ENCODE data around the gene ETNPPL. TPM values are rescaled to one million over a fixed set of nuclear protein-coding genes. Genes with fewer than 3 reads are reported as not detected.

The ETNPPL gene
- total and polyA plus RNA-seq, 7 experiments from 2014 or later, result not detected

- no peaks in the 10 kb centered on the region for H3K9me3 Mint-ChIP-seq
- H3K27ac Mint-ChIP-seq, result no peak overlapping the region
- ChIA-PET POLR2A (no interaction called here), CTCF (interaction anchor here (1.1 kb wide), 1 partner anchor 8 kb away, joined by 3 read pairs; no protein-coding TSS in a partner anchor)
- H3K4me3 Mint-ChIP-seq, result no peak overlapping the region
- Histone ChIP-seq H3K27ac (ENCODE audit: low read depth, low read length) (no peak overlapping the region), H3K27me3 (ENCODE audit: control insufficient read depth in 2 of 2, insufficient read depth in 2 of 2, low read length in 2 of 2) (no peaks in the 10 kb centered on the region), H3K9me3 (ENCODE audit: control insufficient read depth in 2 of 3, low read length in 3 of 3) (no peaks in the 10 kb centered on the region), H3K36me3 (ENCODE audit: control insufficient read depth in 2 of 3, insufficient read depth in 3 of 3, low read length in 3 of 3) (no peaks in the 10 kb centered on the region), H3K4me1 (ENCODE audit: control insufficient read depth in 2 of 2, insufficient read depth in 2 of 2, low read length in 2 of 2) (peaks cover 0 to 7% of the 10 kb centered on the region in 2 donors), H3K4me3 (ENCODE audit: low read length) (no peak overlapping the region)
- peaks cover 0 to 15% (median 2%) of the 10 kb centered on the region in 5 donors for H3K27me3 Mint-ChIP-seq
- no peak for DNase-seq
- H3K4me1 Mint-ChIP-seq, result peaks cover 0 to 9% (median 6%) of the 10 kb centered on the region in 7 donors
- H3K36me3 Mint-ChIP-seq, result no peaks in the 10 kb centered on the region
- ATAC-seq, result no peak
- intact Hi-C loops (cut with micrococcal nuclease), result no loop called here
Observed at GRCh38 chr4:108744307-108744706, 18.5 kb downstream of the ETNPPL start.

GRCh38 chr4:108742451-108743420, 20.1 kb downstream of the ETNPPL start:
- no peak overlapping the region for H3K4me3 ChIP-seq (ENCODE audit: low read length)
- H3K27ac ChIP-seq (ENCODE audit: low read depth, low read length), result no peak overlapping the region
- intact Hi-C loops (cut with micrococcal nuclease), result no loop called here
- ChIA-PET POLR2A (no interaction called here), CTCF (no interaction called here)
- H3K27me3 ChIP-seq (ENCODE audit: control insufficient read depth in 2 of 2, insufficient read depth in 2 of 2, low read length in 2 of 2), result no peaks in the 10 kb centered on the region
- peak overlapping the region in 1 of 10 donors; percentile 1 for H3K4me3 Mint-ChIP-seq
- no peaks in the 10 kb centered on the region for H3K36me3 Mint-ChIP-seq
- peaks cover 0 to 9% (median 6%) of the 10 kb centered on the region in 7 donors for H3K4me1 Mint-ChIP-seq
- no peaks in the 10 kb centered on the region for H3K36me3 ChIP-seq (ENCODE audit: control insufficient read depth in 2 of 3, insufficient read depth in 3 of 3, low read length in 3 of 3)
- H3K9me3 ChIP-seq (ENCODE audit: control insufficient read depth in 2 of 3, low read length in 3 of 3), result no peaks in the 10 kb centered on the region
- peaks cover 0 to 7% of the 10 kb centered on the region in 2 donors for H3K4me1 ChIP-seq (ENCODE audit: control insufficient read depth in 2 of 2, insufficient read depth in 2 of 2, low read length in 2 of 2)
- peaks cover 0 to 2% (median 0%) of the 10 kb centered on the region in 11 donors for H3K9me3 Mint-ChIP-seq
- no peak for DNase-seq
- no peak overlapping the region for H3K27ac Mint-ChIP-seq
- no peak for ATAC-seq
- H3K27me3 Mint-ChIP-seq, result peaks cover 0 to 19% (median 0%) of the 10 kb centered on the region in 5 donors

GRCh38 chr4:108738003-108738706, 24.7 kb downstream of the ETNPPL start:
- Histone ChIP-seq H3K9me3 (ENCODE audit: control insufficient read depth in 2 of 3, low read length in 3 of 3) (no peaks in the 10 kb centered on the region), H3K27me3 (ENCODE audit: control insufficient read depth in 2 of 2, insufficient read depth in 2 of 2, low read length in 2 of 2) (no peaks in the 10 kb centered on the region), H3K4me1 (ENCODE audit: control insufficient read depth in 2 of 2, insufficient read depth in 2 of 2, low read length in 2 of 2) (no peaks in the 10 kb centered on the region), H3K4me3 (ENCODE audit: low read length) (no peak overlapping the region), H3K27ac (ENCODE audit: low read depth, low read length) (no peak overlapping the region), H3K36me3 (ENCODE audit: control insufficient read depth in 2 of 3, insufficient read depth in 3 of 3, low read length in 3 of 3) (no peaks in the 10 kb centered on the region)
- Mint-ChIP-seq H3K4me1 (no peaks in the 10 kb centered on the region), H3K9me3 (peaks cover 0 to 2% (median 0%) of the 10 kb centered on the region in 11 donors), H3K27me3 (peaks cover 0 to 37% (median 0%) of the 10 kb centered on the region in 5 donors), H3K4me3 (no peak overlapping the region), H3K36me3 (no peaks in the 10 kb centered on the region), H3K27ac (no peak overlapping the region)
- CTCF ChIA-PET, result no interaction called here
- ATAC-seq (no peak), DNase-seq (no peak)
- intact Hi-C loops (cut with micrococcal nuclease), result no loop called here
- POLR2A ChIA-PET, result no interaction called here

- ATAC-seq (no peak), DNase-seq (no peak)
- Histone ChIP-seq H3K27me3 (ENCODE audit: control insufficient read depth in 2 of 2, insufficient read depth in 2 of 2, low read length in 2 of 2) (no peaks in the 10 kb centered on the region), H3K4me3 (ENCODE audit: low read length) (no peak overlapping the region), H3K4me1 (ENCODE audit: control insufficient read depth in 2 of 2, insufficient read depth in 2 of 2, low read length in 2 of 2) (no peaks in the 10 kb centered on the region), H3K27ac (ENCODE audit: low read depth, low read length) (no peak overlapping the region), H3K9me3 (ENCODE audit: control insufficient read depth in 2 of 3, low read length in 3 of 3) (no peaks in the 10 kb centered on the region), H3K36me3 (ENCODE audit: control insufficient read depth in 2 of 3, insufficient read depth in 3 of 3, low read length in 3 of 3) (no peaks in the 10 kb centered on the region)
- H3K4me3 Mint-ChIP-seq, result no peak overlapping the region
- no peak overlapping the region for H3K27ac Mint-ChIP-seq
- peaks cover 0 to 10% (median 7%) of the 10 kb centered on the region in 5 donors for H3K27me3 Mint-ChIP-seq
- peaks cover 0 to 17% (median 5%) of the 10 kb centered on the region in 11 donors for H3K9me3 Mint-ChIP-seq
- CTCF ChIA-PET, result no interaction called here
- peaks cover 0 to 4% (median 0%) of the 10 kb centered on the region in 5 donors for H3K36me3 Mint-ChIP-seq
- H3K4me1 Mint-ChIP-seq, result no peaks in the 10 kb centered on the region
- intact Hi-C loops (cut with micrococcal nuclease), result no loop called here
- POLR2A ChIA-PET, result no interaction called here
Observed at GRCh38 chr4:108731006-108731405, 31.8 kb downstream of the ETNPPL start.

DNA sequence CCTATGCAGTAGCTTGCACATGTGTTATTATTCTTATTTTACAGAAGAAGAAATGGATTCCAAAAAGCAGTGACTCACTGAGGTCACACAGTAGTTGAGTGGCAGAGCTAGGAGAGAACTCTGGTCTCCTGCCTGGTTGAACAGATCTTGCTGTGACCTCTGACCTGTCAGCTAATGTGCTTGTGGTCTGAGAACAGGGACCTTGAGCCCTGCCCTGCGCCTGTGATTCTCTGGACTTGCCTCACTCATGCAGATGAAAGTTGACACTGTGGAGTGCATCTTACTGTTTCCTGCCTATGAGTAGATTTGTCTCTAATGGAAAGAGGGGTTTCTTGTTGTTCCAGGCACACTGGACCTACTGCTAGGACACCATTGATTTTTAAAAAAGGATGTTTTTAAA, 32.3 kb downstream of the ETNPPL start:
- no peaks in the 10 kb centered on the region for H3K36me3 ChIP-seq (ENCODE audit: control insufficient read depth in 2 of 3, insufficient read depth in 3 of 3, low read length in 3 of 3)
- Mint-ChIP-seq H3K36me3 (peaks cover 0 to 4% (median 0%) of the 10 kb centered on the region in 5 donors), H3K27ac (no peak overlapping the region), H3K4me3 (no peak overlapping the region), H3K4me1 (no peaks in the 10 kb centered on the region), H3K27me3 (peaks cover 0 to 10% (median 5%) of the 10 kb centered on the region in 5 donors), H3K9me3 (peaks cover 0 to 21% (median 5%) of the 10 kb centered on the region in 11 donors)
- no peaks in the 10 kb centered on the region for H3K9me3 ChIP-seq (ENCODE audit: control insufficient read depth in 2 of 3, low read length in 3 of 3)
- DNase-seq, result no peak
- intact Hi-C loops (cut with micrococcal nuclease), result no loop called here
- H3K4me1 ChIP-seq (ENCODE audit: control insufficient read depth in 2 of 2, insufficient read depth in 2 of 2, low read length in 2 of 2), result no peaks in the 10 kb centered on the region
- CTCF ChIA-PET, result no interaction called here
- POLR2A ChIA-PET, result no interaction called here
- H3K27ac ChIP-seq (ENCODE audit: low read depth, low read length), result no peak overlapping the region
- ATAC-seq, result no peak
- no peak overlapping the region for H3K4me3 ChIP-seq (ENCODE audit: low read length)
- no peaks in the 10 kb centered on the region for H3K27me3 ChIP-seq (ENCODE audit: control insufficient read depth in 2 of 2, insufficient read depth in 2 of 2, low read length in 2 of 2)

DNA sequence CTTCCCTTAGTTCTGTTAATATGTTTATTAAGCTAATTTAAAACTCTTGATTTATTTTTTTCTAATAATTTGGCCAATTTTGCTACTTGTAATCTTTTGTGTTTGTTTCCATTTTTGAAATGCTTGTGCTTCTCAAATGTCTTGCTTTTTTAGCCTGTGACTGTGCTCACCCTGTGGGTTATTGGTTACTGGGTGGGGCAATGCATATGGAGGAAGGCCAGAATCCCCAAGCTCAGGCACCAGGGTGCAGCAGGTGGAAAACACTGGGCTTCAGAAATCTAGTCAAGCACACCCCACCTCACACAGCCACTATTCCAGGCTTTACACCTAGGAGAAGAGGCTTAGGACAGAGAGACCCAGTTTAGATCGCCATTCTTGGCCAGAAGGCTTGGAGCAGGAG, 33.1 kb downstream of the ETNPPL start:
- intact Hi-C loops (cut with micrococcal nuclease), result no loop called here
- H3K4me1 Mint-ChIP-seq, result no peaks in the 10 kb centered on the region
- POLR2A ChIA-PET, result no interaction called here

More for the DNA sequence above, 33.1 kb downstream of the ETNPPL start:
- DNase-seq, result no peak
- H3K9me3 Mint-ChIP-seq, result peaks cover 0 to 27% (median 7%) of the 10 kb centered on the region in 11 donors
- no peak overlapping the region for H3K27ac Mint-ChIP-seq
- no peaks in the 10 kb centered on the region for H3K36me3 ChIP-seq (ENCODE audit: control insufficient read depth in 2 of 3, insufficient read depth in 3 of 3, low read length in 3 of 3)
- CTCF ChIA-PET, result no interaction called here
- H3K27me3 Mint-ChIP-seq, result peaks cover 0 to 11% (median 0%) of the 10 kb centered on the region in 5 donors
- H3K27me3 ChIP-seq (ENCODE audit: control insufficient read depth in 2 of 2, insufficient read depth in 2 of 2, low read length in 2 of 2), result no peaks in the 10 kb centered on the region
- no peak for ATAC-seq
- H3K4me1 ChIP-seq (ENCODE audit: control insufficient read depth in 2 of 2, insufficient read depth in 2 of 2, low read length in 2 of 2), result no peaks in the 10 kb centered on the region
- peaks cover 0 to 4% (median 0%) of the 10 kb centered on the region in 5 donors for H3K36me3 Mint-ChIP-seq
- H3K9me3 ChIP-seq (ENCODE audit: control insufficient read depth in 2 of 3, low read length in 3 of 3), result no peaks in the 10 kb centered on the region
- no peak overlapping the region for H3K27ac ChIP-seq (ENCODE audit: low read depth, low read length)
- H3K4me3 Mint-ChIP-seq, result no peak overlapping the region
- H3K4me3 ChIP-seq (ENCODE audit: low read length), result no peak overlapping the region

All from naive thymus-derived CD4-positive, alpha-beta T cell (primary cell).